DMS 273 (cell line): ENCODE results near the gene AP4E1.
A peak's percentile ranks its signal among the peaks of the same experiment; 100 is the strongest.
"Not testable (repeated sequence)": the region's sequence is repeated elsewhere in the genome, so short reads cannot be mapped to it uniquely, and the experiment has no call there.

Experiments used
- DNase-seq: peaks from one replicate; lab custom pipeline; 2025; ENCODE audit not compliant: unreplicated experiment; lab: John Stamatoyannopoulos, UW

AP4E1 gene

DNA sequence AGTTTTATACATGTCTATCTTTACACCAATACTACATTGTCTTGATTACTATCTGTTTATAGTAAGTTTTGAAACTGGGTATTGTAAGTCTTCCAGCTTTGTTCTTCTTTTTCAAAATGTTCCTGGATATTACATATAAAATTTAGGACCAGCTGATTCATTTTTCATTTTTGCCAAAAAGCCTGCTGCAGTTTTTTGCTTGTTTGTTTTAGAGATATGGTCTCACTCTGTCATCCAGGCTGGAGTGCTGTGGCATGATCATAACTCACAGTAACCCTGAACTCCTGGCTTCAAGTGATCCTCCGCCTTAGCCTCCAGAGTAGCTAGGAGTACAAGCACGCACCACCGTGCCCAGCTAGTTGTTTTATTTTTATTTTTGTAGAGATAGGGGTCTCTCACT, 20.4 kb upstream of the AP4E1 start:
- DNase-seq: no peak

DNA sequence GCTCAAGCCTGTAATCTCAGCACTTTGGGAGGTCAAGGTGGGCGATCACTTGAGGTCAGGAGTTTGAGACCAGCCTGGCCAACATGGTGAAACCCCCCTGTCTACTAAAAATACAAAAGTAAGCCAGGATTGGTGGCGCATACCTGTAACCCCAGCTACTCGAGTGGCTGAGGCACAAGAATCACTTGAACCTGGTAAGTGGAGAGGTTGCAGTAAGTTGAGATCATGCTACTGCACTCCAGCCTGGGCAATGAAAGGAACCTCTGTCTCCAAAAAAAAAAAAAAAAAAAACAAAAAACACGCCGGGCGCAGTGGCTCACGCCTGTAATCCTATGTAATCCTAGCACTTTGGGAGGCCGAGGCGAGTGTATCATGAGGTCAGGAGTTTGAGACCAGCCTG, 18.9 kb upstream of the AP4E1 start:
- DNase-seq: no peak

DNA sequence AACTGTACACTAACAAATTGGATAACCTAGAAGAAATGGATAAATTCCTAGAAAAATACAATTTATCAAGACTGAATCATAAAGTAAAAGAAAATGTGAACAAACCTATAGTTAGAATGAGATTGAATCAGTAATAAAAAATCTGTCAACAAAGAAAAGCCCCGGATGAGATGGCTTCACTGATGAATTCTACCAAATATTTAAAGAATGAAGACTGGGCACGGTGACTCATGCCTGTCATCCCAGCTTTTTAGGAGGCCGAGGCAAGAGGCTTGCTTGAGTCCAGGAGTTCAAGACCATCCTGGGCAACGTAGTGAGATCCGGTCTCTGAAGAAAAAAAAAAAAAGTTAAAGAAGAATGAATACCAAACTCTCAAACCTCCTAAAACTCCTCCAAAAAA, 17.7 kb upstream of the AP4E1 start:
- no peak for DNase-seq

DNA sequence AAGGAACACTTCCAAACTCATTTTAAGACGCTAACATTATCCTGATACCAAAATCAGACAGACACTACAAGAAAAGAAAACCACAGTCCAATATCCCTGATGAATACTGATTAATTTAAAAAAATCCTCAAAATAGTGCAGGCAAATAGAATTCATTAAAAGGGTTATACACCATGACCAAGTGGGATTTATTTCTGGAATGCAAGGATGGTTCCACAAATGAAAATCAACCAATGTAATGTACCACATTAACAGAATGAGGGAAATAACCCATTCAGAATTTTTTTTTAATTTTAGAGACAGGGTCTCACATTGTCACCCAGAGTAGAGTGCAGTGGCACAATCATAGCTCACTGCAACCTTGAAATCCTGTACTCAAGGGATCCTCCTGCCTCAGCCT, 17.3 kb upstream of the AP4E1 start:
- DNase-seq: no peak

DNA sequence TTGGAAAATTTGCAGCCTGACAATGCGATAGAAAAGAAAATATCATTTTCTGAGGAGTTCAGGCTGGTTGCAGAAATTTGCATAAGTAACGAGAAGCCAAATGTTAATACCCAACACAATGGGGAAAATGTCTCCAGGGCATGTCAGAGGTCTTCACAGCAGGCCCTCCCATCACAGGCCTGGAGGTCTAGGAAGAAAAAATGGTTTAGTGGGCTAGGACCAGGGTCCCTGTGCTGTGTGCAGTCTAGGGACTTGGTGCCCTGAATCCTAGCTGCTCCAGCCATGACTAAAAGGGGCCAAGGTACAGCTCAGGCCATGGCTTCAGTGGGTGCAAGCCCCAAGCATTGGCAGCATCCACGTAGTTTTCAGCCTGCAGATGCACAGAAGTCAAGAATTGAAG, 14.5 kb upstream of the AP4E1 start:
- DNase-seq: no peak

DNA sequence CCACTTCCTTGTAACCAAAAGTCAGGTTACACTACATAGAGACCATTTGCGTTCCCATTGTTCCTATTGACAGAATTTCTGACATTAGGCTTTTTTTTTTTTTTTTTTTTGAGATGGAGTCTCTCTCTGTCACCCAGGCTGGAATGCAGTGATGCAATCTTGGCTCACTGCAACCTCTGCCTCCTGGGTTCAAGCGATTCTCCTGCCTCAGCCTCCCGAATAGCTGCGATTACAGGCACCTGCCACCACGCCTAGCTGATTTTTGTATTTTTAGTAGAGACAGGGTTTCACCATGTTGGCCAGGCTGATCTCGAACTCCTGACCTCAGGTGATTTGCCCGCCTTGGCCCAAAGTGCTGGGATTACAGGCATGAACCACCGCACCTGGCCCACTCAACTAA, 7.1 kb upstream of the AP4E1 start:
- DNase-seq: not testable (repeated sequence)

DNA sequence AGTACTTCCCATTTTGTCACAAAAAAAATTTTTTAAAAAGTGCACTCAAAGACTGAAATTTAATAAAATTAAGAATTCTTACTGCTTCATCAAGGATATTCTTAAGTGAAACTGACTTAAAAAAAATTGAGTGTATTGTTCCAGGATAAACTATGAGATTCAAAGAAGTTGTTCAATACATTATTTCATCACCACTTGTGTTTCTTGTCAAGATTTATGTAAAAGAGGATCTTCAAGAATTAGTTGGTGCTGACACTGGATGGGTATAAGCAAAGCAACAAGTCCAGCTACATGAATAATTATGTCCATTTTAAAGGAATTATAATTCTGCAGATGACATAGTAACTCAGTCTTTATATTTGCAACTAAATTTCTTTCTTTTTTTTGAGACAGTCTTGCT, 4.3 kb upstream of the AP4E1 start:
- DNase-seq: no peak

DNA sequence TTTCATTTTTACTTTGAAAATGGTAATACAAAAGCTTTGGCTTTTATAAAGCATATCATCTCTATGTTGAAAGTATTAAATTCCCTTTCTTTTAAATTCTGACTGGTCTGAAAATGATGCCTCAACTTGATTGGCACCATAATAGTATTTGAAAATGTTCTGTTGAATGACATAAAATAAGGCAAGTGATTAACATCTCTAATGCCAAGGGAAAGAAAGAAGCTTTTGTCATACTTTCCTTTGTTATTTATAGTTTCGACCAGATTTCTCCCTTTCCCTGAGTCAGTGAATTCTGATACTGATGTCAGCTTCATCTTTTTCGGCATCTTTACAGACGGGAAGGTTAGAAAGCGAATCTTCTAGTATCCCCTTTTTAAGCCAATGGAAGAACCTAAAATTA, 3.4 kb upstream of the AP4E1 start:
- no peak for DNase-seq

DNA sequence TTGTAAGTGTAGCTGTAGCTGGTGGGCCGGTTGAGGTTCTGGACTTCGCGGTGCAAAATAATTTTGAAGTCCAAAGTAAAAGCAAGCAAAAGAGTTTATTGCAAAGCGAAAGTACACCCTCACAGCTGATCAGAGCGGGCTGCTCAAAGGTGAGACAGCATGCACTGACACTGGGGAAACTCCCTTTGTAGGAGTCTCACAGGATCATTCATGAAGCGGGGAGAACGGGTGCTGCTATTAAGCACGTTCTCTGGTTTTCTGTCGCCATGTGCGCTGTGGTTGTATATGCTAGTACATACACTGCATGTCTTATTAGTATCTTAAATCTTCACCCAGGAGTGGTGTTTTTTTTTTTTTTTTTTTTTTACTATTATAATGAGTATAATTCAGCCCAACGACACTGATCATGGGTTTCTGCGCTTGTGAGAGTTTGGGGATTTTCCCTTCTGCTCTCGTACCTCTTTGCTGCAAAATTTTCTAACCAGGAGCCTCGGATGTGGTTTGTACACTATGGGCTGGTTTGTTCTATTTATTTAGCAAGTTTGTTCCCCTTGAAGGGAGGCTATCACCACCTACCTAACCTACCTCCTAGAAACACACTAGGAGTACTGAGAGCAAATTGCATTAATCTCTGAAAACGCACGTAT, 1.4 kb upstream of the AP4E1 start:
- no peak for DNase-seq

DNA sequence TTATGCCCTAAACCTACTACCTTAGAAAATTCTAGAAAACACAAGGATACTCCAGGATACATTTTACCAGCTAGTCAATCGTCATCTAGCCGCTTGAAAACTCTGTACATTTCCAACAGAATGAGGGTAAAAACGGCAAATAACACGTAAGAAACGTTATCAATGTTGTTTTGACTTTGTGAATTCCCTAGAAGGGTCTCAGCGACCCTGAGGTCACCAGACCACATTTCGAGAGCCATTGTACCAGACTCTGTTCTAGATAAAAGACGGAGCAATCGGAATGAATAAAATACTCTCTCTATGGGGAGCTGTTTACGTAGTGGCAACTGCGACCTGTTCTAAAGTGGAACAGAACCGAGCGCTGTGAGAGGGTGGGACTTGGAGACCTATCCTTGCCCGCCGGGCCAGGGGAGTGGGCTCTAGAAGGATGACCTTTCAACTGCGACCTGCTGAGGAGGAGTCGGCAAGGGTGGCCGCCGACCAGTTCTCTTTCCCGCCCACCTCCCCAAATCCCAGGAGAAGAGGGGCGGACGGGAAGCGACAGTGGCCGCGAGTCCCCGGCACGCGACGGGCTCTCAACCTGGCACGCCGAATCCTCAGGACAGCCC, 778 bp upstream of the AP4E1 start:
- DNase-seq: peak; percentile 57

DNA sequence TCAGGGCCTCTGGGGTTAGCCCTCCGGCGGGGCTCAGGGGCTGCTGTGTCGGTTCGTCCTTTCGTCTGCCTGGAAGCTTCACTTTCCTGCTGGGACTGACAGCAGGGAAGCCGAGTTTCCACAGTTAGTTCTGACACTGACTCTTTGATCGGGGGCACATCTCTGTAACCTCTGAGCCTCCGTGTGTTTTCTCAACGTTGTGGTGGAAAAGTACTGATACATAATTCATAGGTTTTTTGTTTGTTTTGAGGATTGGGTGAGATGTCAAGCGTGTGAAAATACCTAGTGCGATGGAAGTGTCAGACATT, 481 bp downstream of the AP4E1 start:
- no peak for DNase-seq

DNA sequence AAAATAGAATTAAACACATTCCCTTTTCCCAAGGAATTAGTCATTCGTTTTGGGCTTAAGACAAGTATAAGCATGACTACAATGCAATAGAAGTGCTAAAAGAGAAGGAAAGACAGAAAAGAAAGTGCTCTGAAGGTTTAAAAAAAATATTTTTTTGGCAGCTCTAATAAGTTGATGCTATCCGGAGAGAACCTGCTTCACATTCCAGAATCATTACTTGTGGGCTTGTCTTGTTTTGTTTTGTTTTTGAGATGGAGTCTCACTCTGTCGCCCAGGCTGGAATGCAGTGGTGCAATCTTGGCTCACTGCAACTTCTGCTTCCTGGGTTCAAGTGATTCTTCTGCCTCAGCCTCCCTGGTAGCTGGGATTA, 1.9 kb downstream of the AP4E1 start:
- not testable (repeated sequence) for DNase-seq

DNA sequence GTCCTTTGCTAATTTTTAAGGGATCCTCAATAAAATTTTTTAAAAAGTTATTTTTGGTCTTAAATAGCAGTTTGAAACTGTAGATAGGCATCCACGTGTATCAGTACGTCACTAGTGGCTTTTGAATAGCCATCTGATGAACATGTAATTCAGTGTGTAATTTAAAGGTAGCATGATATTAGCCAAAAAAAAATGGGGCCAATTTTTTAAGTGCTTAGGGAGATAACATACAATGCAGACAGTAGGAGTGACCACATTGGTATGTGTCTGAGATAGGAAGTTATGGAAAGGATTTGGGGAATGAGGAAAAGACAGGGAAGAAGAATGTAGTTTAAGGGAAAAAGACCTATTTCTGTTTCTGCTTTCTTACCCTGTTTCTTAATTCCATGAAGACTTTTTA, 2.5 kb downstream of the AP4E1 start:
- DNase-seq: no peak

DNA sequence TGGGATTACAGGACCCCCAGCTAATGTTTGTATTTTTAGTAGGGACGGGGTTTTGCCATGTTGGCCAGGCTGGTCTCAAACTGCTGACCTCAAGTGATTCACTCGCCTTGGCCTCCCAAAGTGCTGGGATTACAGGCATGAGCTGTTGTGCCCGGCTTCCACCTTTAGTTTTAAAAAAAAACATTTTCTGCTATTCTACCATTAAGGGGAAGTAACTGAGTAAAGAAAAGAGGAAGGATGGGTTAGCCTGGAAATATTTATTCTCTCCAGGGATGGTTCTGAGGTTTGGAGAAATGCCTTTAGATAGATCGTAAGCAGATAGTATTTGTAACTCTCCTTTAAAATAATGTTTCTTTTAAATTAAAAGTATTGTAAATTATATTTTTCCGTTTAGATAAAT, 3.1 kb downstream of the AP4E1 start:
- no peak for DNase-seq

DNA sequence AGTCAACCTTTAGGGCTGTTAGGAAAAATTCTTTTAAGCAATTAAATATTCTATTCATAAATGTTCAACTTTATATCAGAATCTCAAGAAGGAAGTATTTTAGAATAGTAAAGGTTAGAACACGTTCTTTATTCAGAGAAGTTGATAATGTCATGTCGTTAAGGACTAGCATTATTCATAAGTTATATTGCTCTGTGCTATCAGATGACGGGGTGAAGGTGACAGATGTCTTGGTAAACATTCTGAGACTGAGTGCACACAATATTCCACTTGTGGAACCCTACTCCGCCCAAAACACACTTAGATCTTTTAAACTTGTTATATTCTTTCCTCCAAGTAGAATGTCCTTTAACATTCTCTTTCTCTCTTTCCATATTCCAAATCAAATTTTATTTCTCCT, 7.9 kb downstream of the AP4E1 start:
- peak; percentile 51 for DNase-seq

DNA sequence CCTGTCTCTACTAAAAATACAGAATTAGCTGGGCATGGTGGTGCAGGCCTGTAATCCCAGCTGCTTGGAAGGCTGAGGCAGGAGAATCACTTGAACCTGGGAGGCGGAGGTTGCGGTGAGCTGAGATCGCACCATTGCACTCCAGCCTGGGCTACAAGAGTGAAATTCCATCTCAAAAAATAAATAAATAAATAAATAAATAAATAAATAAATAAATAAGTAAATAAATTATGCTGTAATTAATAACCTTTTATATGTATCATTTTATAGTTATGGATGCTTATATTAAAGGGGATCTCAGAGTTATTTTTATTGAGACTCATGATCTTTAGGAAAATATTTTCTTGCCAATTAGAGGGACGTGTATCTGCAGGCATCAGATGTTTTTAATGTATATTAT, 10.9 kb downstream of the AP4E1 start:
- DNase-seq: not testable (repeated sequence)

DNA sequence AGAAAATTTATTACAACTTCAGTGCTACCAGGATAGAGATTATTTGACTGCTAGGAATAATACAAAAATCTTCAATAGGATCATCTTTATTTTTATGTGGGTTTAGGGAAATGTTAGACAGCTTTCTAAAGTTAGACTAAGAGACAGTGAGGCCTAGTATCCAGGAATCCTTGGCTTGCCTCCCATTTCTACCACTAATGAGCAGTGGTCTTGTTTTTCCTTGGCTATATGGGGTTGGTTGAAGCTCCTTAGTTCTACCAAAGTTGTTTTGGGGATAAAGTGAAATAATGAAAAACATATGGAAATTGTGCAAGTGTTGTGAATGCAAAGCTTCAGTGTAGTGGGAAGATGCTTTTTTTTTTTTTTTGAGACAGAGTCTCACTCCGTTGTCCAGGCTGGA, 16.8 kb downstream of the AP4E1 start:
- no peak for DNase-seq

DNA sequence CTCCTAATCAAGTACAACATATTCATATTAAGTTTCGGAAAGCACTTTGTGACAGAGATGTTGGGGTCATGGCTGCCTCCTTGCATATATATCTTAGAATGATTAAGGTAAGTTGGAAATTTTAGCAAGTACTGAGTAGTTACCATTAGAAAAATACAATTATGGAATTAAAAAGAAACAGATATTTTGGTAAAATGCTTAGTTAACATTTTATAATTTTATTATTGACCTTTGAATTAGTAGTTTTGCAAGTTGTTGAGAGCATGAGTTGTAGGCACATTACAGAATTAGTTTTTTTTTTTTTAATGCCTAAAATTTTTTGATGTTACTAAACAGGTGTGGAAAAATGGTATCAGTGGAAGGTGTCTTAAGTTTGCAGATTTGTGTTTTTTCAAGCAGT, 20.6 kb downstream of the AP4E1 start:
- DNase-seq: no peak

DNA sequence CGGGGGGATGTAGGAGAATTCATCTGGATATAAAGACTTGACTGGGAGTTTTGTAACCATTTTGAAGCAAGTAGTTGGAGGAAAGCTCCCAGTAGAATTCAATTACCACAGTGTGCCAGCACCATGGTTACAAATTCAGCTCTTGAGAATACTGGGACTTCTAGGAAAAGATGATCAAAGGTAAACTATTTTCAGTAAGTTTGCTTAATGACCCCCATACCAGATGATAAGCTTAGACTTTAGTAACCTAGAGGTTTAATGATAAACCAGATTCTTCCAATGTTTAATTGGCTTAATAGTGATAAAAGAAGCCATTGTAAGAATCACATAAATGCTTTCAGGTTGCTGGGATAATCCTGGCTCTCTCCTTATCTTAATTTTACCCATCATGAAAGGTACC, 22.3 kb downstream of the AP4E1 start:
- no peak for DNase-seq

DNA sequence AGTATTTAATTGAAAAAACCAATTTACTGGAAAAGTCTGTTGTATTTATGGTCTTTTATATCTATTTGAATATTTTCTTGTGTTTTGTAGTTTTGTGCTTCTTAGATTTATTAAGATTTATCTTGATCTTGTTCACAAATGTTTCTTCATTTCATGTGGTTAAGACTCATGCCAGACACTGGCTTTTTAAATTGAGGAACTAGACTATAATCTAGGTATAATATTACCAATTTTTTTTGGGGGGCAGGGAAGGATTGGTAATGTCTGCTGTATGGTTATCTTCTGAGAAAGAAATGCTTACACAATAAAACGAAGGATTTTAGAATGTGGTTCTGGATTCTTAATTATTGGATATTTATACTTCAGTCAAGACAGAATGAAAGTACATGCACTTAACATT, 24.9 kb downstream of the AP4E1 start:
- DNase-seq: no peak

DNA sequence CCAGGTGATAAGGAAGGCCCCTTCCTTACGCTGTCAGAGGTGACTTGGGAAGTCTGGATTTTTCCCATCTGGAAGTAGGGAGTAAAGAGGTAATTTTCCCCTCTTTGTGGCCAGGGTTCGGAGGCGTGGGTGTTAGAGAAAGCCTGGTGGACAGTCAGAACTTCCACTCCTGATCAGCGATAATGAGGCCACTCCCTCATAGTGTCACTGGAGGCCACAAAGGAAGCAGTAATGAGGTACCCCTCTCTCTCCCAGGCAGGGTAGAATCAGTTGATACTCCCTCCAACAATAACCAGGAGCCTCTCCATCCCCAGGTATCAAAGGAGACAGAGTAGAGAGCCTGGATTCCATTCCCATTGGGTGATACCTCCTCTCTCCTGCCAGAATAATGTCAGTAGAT, 30.0 kb downstream of the AP4E1 start:
- DNase-seq: no peak

DNA sequence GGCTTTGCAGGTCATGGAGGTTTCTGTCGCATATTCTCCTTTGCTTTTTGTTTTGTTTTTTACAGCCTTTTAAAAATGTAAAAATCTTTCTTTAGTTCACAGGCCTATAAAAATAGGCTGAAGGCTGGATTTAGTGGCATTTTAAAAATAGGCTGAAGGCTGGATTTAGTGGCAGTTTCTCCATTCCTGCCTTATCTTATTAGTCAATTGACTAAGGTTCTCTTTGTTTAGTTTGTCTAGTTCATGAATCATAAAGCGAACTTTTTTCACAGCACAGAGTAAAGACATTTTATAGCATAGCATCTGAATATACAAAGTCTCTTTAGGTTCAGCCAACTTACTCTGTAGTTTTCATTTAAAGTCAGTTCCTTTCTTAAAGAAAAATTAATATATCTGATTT, 31.4 kb downstream of the AP4E1 start:
- no peak for DNase-seq

DNA sequence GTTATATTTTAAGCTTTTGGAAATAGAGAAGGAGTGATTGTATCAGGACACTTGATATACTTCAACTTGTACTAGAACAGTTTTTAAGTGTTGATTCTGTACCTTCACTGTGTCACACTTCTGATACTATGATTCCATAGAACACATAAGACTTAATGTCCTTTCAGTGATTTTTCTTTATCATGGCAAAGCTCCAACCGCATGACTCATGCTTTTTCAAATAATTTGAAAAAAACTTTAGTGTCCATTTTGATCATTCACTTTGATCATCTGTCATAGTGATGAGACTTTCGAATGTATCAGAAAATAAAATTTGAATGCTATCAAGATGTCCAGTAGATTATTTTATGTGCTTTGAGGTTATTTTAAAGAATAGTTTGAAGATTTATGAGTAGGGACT, 32.0 kb downstream of the AP4E1 start:
- DNase-seq: peak; percentile 1

DNA sequence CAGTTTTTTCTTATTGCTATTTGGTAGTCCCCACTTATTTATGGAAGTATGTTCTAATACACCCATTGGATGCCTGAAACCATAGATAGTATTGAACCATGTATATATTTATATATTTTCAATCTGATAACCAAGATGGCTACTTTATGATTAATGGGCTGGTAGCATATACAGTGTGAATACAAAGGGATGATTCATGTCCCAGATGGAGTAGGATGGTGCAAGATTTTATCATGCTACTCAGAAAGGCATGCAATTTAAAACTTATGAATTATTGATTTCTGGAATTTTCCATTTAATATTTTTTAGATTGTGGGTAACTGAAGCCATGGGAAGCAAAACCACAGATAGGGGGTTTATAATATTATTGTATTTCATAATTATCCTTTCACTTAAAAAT, 35.2 kb downstream of the AP4E1 start:
- DNase-seq: no peak
